HG02973 (cell line): Measurements from ENCODE around the gene DIPK1A.
"Not testable (repeated sequence)": the region's sequence is repeated elsewhere in the genome, so short reads cannot be mapped to it uniquely, and the experiment has no call there.

Experiments
- ATAC-seq: cut with Tn5 transposase; IDR thresholded peaks from one replicate; pipeline ENCODE4 v1.9.1; 2021; ENCODE audit warnings: moderate library complexity; ENCODE audit not compliant: unreplicated experiment

The DIPK1A gene

GRCh38 chr1:92980732-92981647 lies 19.7 kb upstream of the DIPK1A start:
- no peak for ATAC-seq

GRCh38 chr1:92975551-92976232 lies 14.4 kb upstream of the DIPK1A start:
- ATAC-seq: peak; percentile 67

GRCh38 chr1:92974112-92974511 lies 12.8 kb upstream of the DIPK1A start:
- ATAC-seq: not testable (repeated sequence)

- no peak for ATAC-seq
Observed at GRCh38 chr1:92973203-92973897, 12.1 kb upstream of the DIPK1A start.

GRCh38 chr1:92972409-92973129 lies 11.3 kb upstream of the DIPK1A start:
- ATAC-seq: no peak

- not testable (repeated sequence) for ATAC-seq
Observed at GRCh38 chr1:92971932-92972331, 10.7 kb upstream of the DIPK1A start.

- no peak for ATAC-seq
Observed at GRCh38 chr1:92970990-92971689, 9.9 kb upstream of the DIPK1A start.

GRCh38 chr1:92969517-92969916 lies 8.3 kb upstream of the DIPK1A start:
- no peak for ATAC-seq

GRCh38 chr1:92968138-92969032 lies 7.1 kb upstream of the DIPK1A start:
- no peak for ATAC-seq

GRCh38 chr1:92964998-92965397 lies 3.7 kb upstream of the DIPK1A start:
- no peak for ATAC-seq

GRCh38 chr1:92964316-92964715 lies 3.1 kb upstream of the DIPK1A start:
- ATAC-seq: no peak

- peak; percentile 65 for ATAC-seq
Observed at GRCh38 chr1:92961896-92962752, 862 bp upstream of the DIPK1A start.

GRCh38 chr1:92960395-92961130 lies 699 bp downstream of the DIPK1A start:
- ATAC-seq: peak; percentile 32

- ATAC-seq: no peak
Observed at GRCh38 chr1:92958203-92958970, 2.9 kb downstream of the DIPK1A start.

GRCh38 chr1:92957030-92957734 lies 4.1 kb downstream of the DIPK1A start:
- peak; percentile 32 for ATAC-seq
